Activated CD4-positive, alpha-beta T cell treated with anti-CD3 and anti-CD28 coated beads for 1 hour (primary cell): Measurements from ENCODE around the gene ELL2.
"Not testable (repeated sequence)": the region's sequence is repeated elsewhere in the genome, so short reads cannot be mapped to it uniquely, and the experiment has no call there.

Source experiments
- DNase-seq: peaks from one replicate; pipeline ENCODE4 v3.0.0-alpha.2; 2020

Gene ELL2

GRCh38 chr5:95853490-95853889 lies 108.2 kb downstream of the ELL2 start:
- DNase-seq: no peak

GRCh38 chr5:95852567-95852966 lies 109.1 kb downstream of the ELL2 start:
- no peak for DNase-seq

- DNase-seq: not testable (repeated sequence)
These were observed 110.5 kb downstream of the ELL2 start for GRCh38 chr5:95851141-95851540.

- DNase-seq: no peak
These were observed 111.2 kb downstream of the ELL2 start for GRCh38 chr5:95850391-95850894.

- DNase-seq: no peak
These were observed 113.0 kb downstream of the ELL2 start for GRCh38 chr5:95848701-95849100.

- DNase-seq: no peak
These were observed 114.4 kb downstream of the ELL2 start for GRCh38 chr5:95847261-95847592.

- peak; percentile 59 for DNase-seq
These were observed 114.9 kb downstream of the ELL2 start for GRCh38 chr5:95846554-95847260.

GRCh38 chr5:95845391-95845790 lies 116.3 kb downstream of the ELL2 start:
- no peak for DNase-seq

GRCh38 chr5:95843733-95844223 lies 117.9 kb downstream of the ELL2 start:
- DNase-seq: no peak

- DNase-seq: peak; percentile 44
These were observed 118.7 kb downstream of the ELL2 start for GRCh38 chr5:95842854-95843544.

GRCh38 chr5:95841914-95842812 lies 119.5 kb downstream of the ELL2 start:
- no peak for DNase-seq

GRCh38 chr5:95840956-95841705 lies 120.5 kb downstream of the ELL2 start:
- no peak for DNase-seq

- DNase-seq: no peak
These were observed 122.0 kb downstream of the ELL2 start for GRCh38 chr5:95839658-95840057.

- DNase-seq: no peak
These were observed 123.1 kb downstream of the ELL2 start for GRCh38 chr5:95838556-95838955.

GRCh38 chr5:95838001-95838520 lies 123.6 kb downstream of the ELL2 start:
- DNase-seq: no peak

GRCh38 chr5:95837492-95837891 lies 124.2 kb downstream of the ELL2 start:
- DNase-seq: no peak

- not testable (repeated sequence) for DNase-seq
These were observed 124.7 kb downstream of the ELL2 start for GRCh38 chr5:95836971-95837370.

- DNase-seq: no peak
These were observed 125.1 kb downstream of the ELL2 start for GRCh38 chr5:95836544-95836943.

- no peak for DNase-seq
These were observed 125.8 kb downstream of the ELL2 start for GRCh38 chr5:95835682-95836385.
